Breast epithelium (tissue), 4 donors: ENCODE results near the gene AQP10. TPM values are rescaled to one million over a fixed set of nuclear protein-coding genes. Genes with fewer than 3 reads are reported as not detected.
"Not testable (repeated sequence)": the region's sequence is repeated elsewhere in the genome, so short reads cannot be mapped to it uniquely, and the experiment has no call there.

ENCODE experiments used
- DNase-seq, 2 donors: peaks; one replicate each; pipeline ENCODE4 v3.0.0-alpha.2; 2019; ENCODE audit warnings: low spot score in 2 of 2
- H3K27ac ChIP-seq, 2 donors: fragments of 200-600 bp; sonication (generic) in 1 of 2; one replicate each; pipeline ENCODE4 v1.5.1; 2016 to 2019; ENCODE audit warnings: mild to moderate bottlenecking in 1 of 2
- H3K27me3 ChIP-seq, 2 donors: fragments of 200-600 bp; sonication (generic) in 1 of 2; one replicate each; pipeline versions ENCODE4 v1.5.1 to v1.6.0; 2017 to 2019; ENCODE audit warnings: control low read depth in 1 of 2, mild to moderate bottlenecking in 1 of 2
- H3K36me3 ChIP-seq: fragments of 200-600 bp; one replicate; pipeline ENCODE4 v1.5.1; 2019
- H3K4me1 ChIP-seq, 2 donors: fragments of 200-600 bp; sonication (generic); one replicate each; pipeline ENCODE4 v1.5.1; 2016 to 2019; ENCODE audit warnings: control low read depth in 1 of 2
- H3K4me3 ChIP-seq, 3 donors: fragments of 200-600 bp; sonication (generic); 1 replicate in 2 of 3; 2 replicates in 1 of 3; pipeline ENCODE4 v1.5.1; 2016 to 2019; ENCODE audit warnings: mild to moderate bottlenecking in 3 of 3, moderate library complexity in 2 of 3
- H3K9me3 ChIP-seq, 2 donors: fragments of 200-600 bp; sonication (generic) in 1 of 2; one replicate each; pipeline ENCODE4 v1.5.1; 2016 to 2019; ENCODE audit warnings: control low read depth in 1 of 2
- POLR2A ChIP-seq: fragments of 450-650 bp; IDR thresholded peaks from one replicate; pipeline ENCODE4 v1.6.1; 2016; ENCODE audit warnings: antibody characterized with exemption, mild to moderate bottlenecking, moderate library complexity
- POLR2AphosphoS5 ChIP-seq, 3 donors: sonication (generic); formaldehyde crosslinking; IDR thresholded peaks; one replicate each; pipeline ENCODE4 v1.6.1; 2017; ENCODE audit warnings: antibody characterized with exemption in 3 of 3
- intact Hi-C: fragments of 100-400 bp; cut with DNase I; formaldehyde crosslinking; loops from one replicate; pipeline ENCODE4 v1.15.1; 2023; ENCODE audit warnings: low total_unique reads
- total RNA-seq, 3 donors: library from RNA; depleted of rRNA; stranded (reverse); fragments of >200 nt; gene quantifications; one replicate each; pipeline ENCODE4 v1.1.0, GENCODE V29; 2016
- TF ChIP-seq, protein P1 (sequence below), 3 donors: fragments of 450-650 bp; IDR thresholded peaks; one replicate each; pipeline ENCODE4 v1.5.1; 2016 to 2017; ENCODE audit warnings: antibody characterized with exemption in 3 of 3, mild to moderate bottlenecking in 3 of 3, moderate library complexity in 3 of 3

AQP10 gene
- under 1 TPM in 1 of 3 donors, not detected in 2; 0.44 TPM for total RNA-seq

- no peak within 1 kb of the TSS for H3K27ac ChIP-seq
- H3K9me3 ChIP-seq = peaks cover 5 to 17% of the 10 kb centered on the region in 2 donors
- H3K4me3 ChIP-seq = no peak within 1 kb of the TSS
- TF ChIP-seq POLR2AphosphoS5 (IDR thresholded peaks at IDR 0.05) (no peak), POLR2A (no peak)
- TF ChIP-seq, protein P1, sequence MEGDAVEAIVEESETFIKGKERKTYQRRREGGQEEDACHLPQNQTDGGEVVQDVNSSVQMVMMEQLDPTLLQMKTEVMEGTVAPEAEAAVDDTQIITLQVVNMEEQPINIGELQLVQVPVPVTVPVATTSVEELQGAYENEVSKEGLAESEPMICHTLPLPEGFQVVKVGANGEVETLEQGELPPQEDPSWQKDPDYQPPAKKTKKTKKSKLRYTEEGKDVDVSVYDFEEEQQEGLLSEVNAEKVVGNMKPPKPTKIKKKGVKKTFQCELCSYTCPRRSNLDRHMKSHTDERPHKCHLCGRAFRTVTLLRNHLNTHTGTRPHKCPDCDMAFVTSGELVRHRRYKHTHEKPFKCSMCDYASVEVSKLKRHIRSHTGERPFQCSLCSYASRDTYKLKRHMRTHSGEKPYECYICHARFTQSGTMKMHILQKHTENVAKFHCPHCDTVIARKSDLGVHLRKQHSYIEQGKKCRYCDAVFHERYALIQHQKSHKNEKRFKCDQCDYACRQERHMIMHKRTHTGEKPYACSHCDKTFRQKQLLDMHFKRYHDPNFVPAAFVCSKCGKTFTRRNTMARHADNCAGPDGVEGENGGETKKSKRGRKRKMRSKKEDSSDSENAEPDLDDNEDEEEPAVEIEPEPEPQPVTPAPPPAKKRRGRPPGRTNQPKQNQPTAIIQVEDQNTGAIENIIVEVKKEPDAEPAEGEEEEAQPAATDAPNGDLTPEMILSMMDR (IDR thresholded peaks at IDR 0.05) = no peak
- peaks cover 0 to 5% of the 10 kb centered on the region in 2 donors for H3K27me3 ChIP-seq
- no peaks in the 10 kb centered on the region for H3K36me3 ChIP-seq
- H3K4me1 ChIP-seq = no peaks in the 10 kb centered on the region
- DNase-seq = no peak
- intact Hi-C loops = no loop called here
These were observed at the start of gene AQP10 for GRCh38 chr1:154320882-154321608. AQP10 (plus strand) TSS chr1:154321093; CDS start chr1:154321156, 63 bp downstream.

GRCh38 chr1:154272217-154272998, 48.5 kb upstream of the AQP10 start, which contains the start of gene HAX1:
HAX1 (plus strand) TSS chr1:154272629; CDS start chr1:154272724, 95 bp downstream.
- H3K4me1 ChIP-seq = peaks cover 0 to 4% of the 10 kb centered on the region in 2 donors
- H3K9me3 ChIP-seq = no peaks in the 10 kb centered on the region
- TF ChIP-seq, protein P1 (IDR thresholded peaks at IDR 0.05) = peak; percentile 48 to 90 (median 89)
- TF ChIP-seq POLR2A = peak; percentile 49
- TF ChIP-seq POLR2AphosphoS5 (IDR thresholded peaks at IDR 0.05) = peak; percentile 75 to 96 (median 81)
- intact Hi-C loops = no loop called here
- DNase-seq = peak; percentile 86 to 92
- H3K36me3 ChIP-seq = no peaks in the 10 kb centered on the region
- no peaks in the 10 kb centered on the region for H3K27me3 ChIP-seq
- peak within 1 kb of the TSS; percentile 90 to 95 for H3K27ac ChIP-seq
- peak within 1 kb of the TSS; percentile 77 to 91 (median 88) for H3K4me3 ChIP-seq

DNA sequence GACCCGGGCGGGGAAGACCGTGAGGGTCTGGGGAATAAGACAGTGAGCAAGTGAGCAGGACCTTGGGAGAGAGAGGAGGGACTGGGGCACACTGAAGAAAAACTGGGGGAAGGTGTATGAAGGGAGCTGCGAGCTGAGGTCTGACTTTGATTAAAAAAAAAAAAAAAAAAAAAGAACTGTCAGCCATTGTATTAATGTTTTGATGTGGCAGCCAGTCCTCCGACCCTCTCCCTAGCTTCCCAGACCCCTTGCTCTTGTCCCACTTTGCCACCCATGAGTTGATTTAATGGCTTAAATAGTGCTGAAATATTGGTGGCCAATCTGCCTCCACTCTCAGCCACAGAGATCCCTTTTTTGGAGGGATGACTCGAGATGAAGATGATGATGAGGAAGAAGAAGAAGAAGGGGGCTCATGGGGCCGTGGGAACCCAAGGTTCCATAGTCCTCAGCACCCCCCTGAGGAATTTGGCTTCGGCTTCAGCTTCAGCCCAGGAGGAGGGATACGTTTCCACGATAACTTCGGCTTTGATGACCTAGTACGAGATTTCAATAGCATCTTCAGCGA, 47.8 kb upstream of the AQP10 start:
- H3K27ac ChIP-seq = peak overlapping the region; percentile 90 to 95
- no peak for DNase-seq
- peaks cover 0 to 4% of the 10 kb centered on the region in 2 donors for H3K4me1 ChIP-seq
- H3K9me3 ChIP-seq = no peaks in the 10 kb centered on the region
- H3K27me3 ChIP-seq = no peaks in the 10 kb centered on the region
- H3K4me3 ChIP-seq = peak overlapping the region; percentile 77 to 91 (median 88)
- H3K36me3 ChIP-seq = no peaks in the 10 kb centered on the region
- TF ChIP-seq POLR2AphosphoS5 (IDR thresholded peaks at IDR 0.05) (no peak), POLR2A (no peak)
- TF ChIP-seq, protein P1 (IDR thresholded peaks at IDR 0.05) = no peak
- intact Hi-C loops = no loop called here

DNA sequence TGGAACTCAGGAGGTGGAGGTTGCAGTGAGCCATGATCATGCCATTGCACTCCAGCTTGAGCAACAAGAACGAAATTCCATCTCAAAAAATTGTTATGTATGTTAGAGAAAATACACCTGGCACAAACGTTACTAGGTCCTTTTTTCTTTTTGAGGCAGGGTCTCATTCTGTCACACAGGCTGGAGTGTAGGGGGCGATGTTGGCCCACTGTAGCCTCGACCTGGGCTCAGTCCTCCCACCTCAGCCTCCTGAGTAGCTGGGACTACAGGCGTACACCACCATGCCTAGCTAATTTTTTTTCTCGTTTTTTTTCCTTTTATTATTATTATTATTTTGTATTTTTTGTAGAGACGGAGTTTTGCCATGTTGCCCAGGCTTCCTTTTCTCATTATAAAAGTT, 44.1 kb upstream of the AQP10 start:
- intact Hi-C loops = no loop called here
- peaks cover 0 to 4% of the 10 kb centered on the region in 2 donors for H3K4me1 ChIP-seq
- TF ChIP-seq POLR2A = no peak
- TF ChIP-seq, protein P1 (IDR thresholded peaks at IDR 0.05) = no peak
- no peak for TF ChIP-seq POLR2AphosphoS5 (IDR thresholded peaks at IDR 0.05)
- no peak overlapping the region for H3K4me3 ChIP-seq
- no peaks in the 10 kb centered on the region for H3K36me3 ChIP-seq
- no peaks in the 10 kb centered on the region for H3K9me3 ChIP-seq
- H3K27ac ChIP-seq = no peak overlapping the region
- DNase-seq = no peak
- H3K27me3 ChIP-seq = no peaks in the 10 kb centered on the region

DNA sequence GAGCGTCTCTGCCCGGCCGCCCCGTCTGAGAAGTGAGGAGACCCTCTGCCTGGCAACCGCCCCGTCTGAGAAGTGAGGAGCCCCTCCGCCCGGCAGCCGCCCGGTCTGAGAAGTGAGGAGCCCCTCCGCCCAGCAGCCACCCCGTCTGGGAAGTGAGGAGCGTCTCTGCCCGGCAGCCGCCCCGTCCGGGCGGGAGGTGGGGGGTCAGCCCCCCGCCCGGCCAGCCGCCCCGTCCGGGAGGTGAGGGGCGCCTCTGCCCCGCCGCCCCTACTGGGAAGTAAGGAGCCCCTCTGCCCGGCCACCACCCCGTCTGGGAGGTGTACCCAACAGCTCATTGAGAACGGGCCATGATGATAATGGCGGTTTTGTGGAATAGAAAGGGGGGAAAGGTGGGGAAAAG, 33.3 kb upstream of the AQP10 start:
- intact Hi-C loops, H3K4me3 ChIP-seq, H3K27ac ChIP-seq, DNase-seq, H3K4me1 ChIP-seq, H3K36me3 ChIP-seq, H3K9me3 ChIP-seq, H3K27me3 ChIP-seq: not testable (repeated sequence)
